NCI-H2227 (cell line): ENCODE results near the gene PNMA8C.
"Not testable (repeated sequence)": the region's sequence is repeated elsewhere in the genome, so short reads cannot be mapped to it uniquely, and the experiment has no call there.

Experiments used
- DNase-seq: peaks from one replicate; lab custom pipeline; 2025; ENCODE audit not compliant: unreplicated experiment; lab: John Stamatoyannopoulos, UW

The PNMA8C gene

GRCh38 chr19:46411925-46412649 is 16.6 kb downstream of the PNMA8C start:
- DNase-seq, result no peak

- no peak for DNase-seq
Measured at GRCh38 chr19:46411088-46411924, 17.4 kb downstream of the PNMA8C start.

- no peak for DNase-seq
Measured at GRCh38 chr19:46410205-46411087, 18.3 kb downstream of the PNMA8C start.

GRCh38 chr19:46409191-46409590 is 19.5 kb downstream of the PNMA8C start:
- DNase-seq, result no peak

- DNase-seq, result peak; percentile 29
Measured at GRCh38 chr19:46408664-46409039, 20.1 kb downstream of the PNMA8C start.

GRCh38 chr19:46407856-46408663 is 20.7 kb downstream of the PNMA8C start:
- no peak for DNase-seq

- no peak for DNase-seq
Measured at GRCh38 chr19:46406976-46407375, 21.8 kb downstream of the PNMA8C start.

GRCh38 chr19:46404753-46405468 is 23.8 kb downstream of the PNMA8C start:
- DNase-seq, result no peak

GRCh38 chr19:46404055-46404752 is 24.5 kb downstream of the PNMA8C start:
- DNase-seq, result no peak

GRCh38 chr19:46402725-46403124 is 26.0 kb downstream of the PNMA8C start:
- DNase-seq, result no peak

GRCh38 chr19:46397801-46398479 is 30.8 kb downstream of the PNMA8C start:
- DNase-seq, result not testable (repeated sequence)

GRCh38 chr19:46394402-46394797 is 34.3 kb downstream of the PNMA8C start:
- no peak for DNase-seq

GRCh38 chr19:46393456-46394401 is 35.0 kb downstream of the PNMA8C start:
- no peak for DNase-seq

- DNase-seq, result no peak
Measured at GRCh38 chr19:46392837-46393236, 35.9 kb downstream of the PNMA8C start.

GRCh38 chr19:46392252-46392801 is 36.4 kb downstream of the PNMA8C start:
- no peak for DNase-seq

GRCh38 chr19:46391296-46392251 is 37.2 kb downstream of the PNMA8C start:
- DNase-seq, result no peak
